ENCODE data around the gene SSC5D.

SSC5D gene

GRCh38 chr19:55455576-55456235 lies 32.5 kb upstream of the SSC5D start:
- DNase-seq: no peak

DNA sequence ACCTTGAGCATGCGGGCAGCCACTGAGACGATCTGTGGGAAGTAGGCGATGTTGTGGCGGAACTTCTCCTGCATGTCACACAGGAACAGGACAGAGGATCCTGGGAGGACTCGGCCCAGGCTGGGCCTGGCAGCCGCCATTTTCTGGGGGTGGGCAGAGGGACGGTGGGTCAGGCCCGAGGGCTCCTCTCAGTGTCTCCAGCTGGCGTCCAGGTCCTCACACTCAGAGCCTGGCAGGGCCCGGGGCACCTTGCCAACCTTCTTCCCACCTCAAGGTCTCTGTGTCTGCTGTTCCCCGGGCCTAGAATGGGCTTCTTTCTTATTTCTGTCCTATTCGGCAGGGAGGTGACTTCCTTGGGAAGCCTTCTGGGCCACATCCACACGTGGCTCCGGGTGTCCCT lies 31.9 kb upstream of the SSC5D start:
- DNase-seq: no peak

DNA sequence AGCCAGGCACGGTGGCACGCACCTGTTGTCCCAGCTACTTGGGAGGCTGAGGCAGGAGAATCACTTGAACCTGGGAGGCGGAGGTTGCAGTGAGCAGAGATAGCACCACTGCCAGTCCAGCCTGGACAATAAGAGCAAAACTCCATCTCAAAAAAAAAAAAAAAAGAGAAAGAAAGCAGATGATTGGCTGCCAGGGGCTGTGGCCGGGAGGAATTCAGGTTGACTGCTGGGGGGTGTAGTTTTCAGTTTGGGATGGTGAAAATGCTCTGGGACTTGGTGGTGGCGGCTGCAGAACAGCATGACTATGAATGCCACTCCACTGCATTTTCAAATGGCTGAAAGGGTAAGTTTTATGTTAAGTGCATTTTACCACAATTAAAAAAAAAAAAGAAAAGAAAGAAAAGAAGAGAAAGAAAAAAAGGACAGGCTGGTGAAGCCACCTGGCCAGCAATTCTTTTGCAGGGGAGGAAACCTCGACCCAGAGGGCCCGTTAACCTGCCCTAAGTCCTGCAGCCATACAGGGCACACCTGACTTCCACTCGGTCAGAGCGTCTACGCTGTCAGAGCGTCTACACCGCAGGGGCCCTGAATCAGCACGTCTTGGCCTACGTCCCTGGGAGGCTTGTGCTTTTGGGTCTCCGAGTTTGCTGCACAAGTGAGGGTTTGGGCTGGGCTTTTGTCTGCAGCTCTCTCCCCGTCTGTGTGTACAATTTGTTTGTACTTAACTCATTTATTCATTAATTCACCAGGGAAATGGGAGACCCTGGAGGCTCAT lies 30.4 kb upstream of the SSC5D start:
- no peak for DNase-seq

DNA sequence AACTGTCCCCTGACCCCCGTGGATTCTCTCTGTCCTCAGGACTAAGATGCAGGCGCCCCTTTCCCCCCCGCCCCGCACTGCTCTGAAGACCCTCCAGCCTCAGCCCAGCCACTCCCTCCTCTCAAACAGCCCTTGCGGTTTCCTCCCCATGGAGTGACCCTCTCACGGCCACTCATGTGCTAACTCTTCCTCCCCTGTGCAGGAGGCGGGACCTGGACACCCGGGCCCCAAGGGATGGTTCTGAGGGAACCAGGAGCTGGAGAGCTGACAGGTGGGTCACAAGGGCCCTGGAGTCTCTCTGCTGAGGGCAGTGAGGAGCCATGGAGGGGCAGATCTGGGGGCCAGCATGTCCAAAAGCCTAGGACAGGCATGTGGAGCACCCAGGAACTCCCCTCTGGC lies 28.7 kb upstream of the SSC5D start:
- no peak for DNase-seq

- no peak for DNase-seq
Measured at GRCh38 chr19:55459950-55460657, 28.1 kb upstream of the SSC5D start.

- peak; percentile 78 for DNase-seq
Measured at GRCh38 chr19:55460670-55461258, 27.5 kb upstream of the SSC5D start.

DNA sequence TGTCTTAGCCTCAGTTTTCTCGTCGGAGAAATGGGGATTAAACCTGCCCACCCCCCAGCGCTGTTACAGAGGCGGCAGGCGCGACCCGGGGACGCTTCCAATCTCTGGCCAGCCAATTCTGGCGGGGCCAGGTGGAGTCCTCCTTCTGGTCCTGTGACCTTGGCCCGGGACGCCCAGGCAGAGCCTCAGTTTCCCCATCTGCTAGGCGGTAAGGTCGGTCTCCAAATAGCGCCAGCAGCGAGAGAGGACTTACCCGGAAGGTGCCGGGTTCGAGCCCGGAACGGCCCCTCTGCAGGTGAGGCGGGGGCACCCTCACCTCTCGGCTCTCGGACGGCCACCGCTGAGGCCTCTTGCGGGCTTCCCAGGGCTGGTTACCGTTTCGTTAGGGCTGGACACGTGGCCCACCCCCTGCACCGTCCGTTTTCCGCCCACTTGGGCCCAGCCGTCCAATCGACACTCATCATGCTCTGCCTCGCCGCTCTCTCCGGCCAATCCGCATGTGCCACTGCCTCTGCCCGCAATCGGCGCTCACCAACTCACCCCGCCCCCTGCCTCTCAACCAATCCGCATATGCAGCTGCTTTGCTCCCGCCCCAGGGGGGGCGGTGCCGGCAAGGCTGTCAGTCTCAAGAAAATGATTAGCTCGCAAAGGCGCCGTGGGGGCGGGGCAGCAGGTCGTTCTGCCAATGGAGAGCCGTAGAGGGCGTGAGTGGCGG lies 26.8 kb upstream of the SSC5D start, which contains the start of gene ISOC2:
ISOC2 (minus strand) TSS at position 384 of the 715 bp plus-strand sequence. CDS start 5,156 bp downstream, outside the sequence.
- DNase-seq: peak; percentile 100

- peak; percentile 34 for DNase-seq
Measured at GRCh38 chr19:55461974-55462626, 26.1 kb upstream of the SSC5D start.

- DNase-seq: no peak
Measured at GRCh38 chr19:55462722-55463121, 25.5 kb upstream of the SSC5D start.

DNA sequence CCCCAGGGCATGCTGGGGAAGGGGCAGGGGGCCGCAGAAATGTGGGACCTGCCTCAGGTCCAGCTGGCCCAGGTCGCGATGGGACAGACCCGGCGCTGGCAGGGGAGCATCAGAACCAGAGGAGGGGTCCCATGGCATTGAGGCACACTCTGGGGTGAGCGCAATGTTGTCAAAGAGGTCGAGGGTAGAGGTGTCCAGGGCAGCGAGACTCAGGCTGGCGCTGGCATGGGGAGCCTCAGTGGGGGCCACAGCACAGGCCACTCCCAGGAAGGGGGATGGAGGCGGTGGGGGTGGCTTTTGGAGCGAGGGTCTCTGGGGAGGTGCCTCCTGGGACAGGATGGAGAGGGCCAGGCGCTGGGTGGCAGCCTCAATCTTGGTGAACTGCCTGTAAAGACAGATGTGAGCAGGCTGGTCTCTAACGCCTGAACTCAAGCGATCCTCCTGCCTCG lies 24.6 kb upstream of the SSC5D start:
- DNase-seq: no peak

GRCh38 chr19:55464039-55464661 lies 24.1 kb upstream of the SSC5D start:
- no peak for DNase-seq

DNA sequence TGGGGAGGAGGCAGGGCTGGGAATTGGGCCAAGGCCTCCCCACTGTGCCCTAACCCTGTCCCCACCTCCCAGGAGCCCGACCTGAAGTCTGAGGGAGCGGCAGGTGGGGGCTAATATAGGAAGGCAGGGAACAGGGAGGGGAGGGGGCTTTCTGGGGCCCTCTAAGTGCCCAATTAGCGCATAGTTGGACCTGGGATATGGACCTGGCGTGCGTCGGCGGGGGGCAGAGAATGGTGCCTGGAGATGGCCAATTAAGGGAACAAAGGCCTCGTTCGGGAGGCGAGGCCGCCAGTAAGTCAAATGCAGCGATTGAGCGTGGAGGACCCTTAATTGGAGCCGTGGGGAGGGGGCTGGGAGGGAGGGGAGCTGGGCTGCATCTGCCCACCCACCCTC lies 23.6 kb upstream of the SSC5D start, which contains the start of gene C19orf85:
C19orf85 (minus strand) TSS at position 90 of the 393 bp plus-strand sequence. CDS start 197 bp downstream, outside the sequence.
- no peak for DNase-seq

DNA sequence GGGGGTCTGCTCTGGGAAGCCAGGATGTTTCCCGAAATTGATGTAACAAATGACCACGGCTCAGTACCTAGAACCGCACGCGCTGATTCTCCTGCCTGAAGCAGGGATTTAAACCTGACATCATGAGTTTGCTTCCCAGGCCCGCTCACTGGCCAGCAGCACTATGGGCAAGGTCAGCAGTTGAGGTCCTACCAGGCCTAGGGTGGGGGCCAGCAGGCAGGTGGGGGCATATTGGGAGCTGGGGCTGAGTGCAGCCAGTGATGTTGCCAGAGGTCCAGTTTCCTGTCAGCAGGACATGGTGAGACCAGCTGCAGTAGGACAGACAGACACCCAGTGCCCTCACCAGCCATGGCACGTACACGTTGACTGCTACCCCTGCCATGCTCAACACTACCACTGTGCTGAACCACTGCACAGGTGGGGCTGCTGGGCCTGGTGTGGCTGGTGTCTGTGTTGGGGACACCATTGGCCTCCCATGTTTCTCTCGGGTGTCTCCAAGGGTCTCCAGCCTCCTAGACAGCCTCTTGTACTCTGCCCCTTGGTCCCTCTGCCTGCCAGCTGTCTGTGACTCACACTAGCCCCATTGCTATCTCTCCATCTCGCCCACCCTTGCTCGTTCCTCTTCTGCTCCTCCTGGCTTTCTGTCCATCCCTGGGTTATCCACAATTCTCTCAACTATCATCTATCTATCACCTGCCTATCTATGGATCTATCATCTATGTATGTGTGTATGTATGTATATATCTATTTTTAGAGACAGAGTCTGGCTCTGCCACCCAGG lies 22.6 kb upstream of the SSC5D start:
- no peak for DNase-seq

DNA sequence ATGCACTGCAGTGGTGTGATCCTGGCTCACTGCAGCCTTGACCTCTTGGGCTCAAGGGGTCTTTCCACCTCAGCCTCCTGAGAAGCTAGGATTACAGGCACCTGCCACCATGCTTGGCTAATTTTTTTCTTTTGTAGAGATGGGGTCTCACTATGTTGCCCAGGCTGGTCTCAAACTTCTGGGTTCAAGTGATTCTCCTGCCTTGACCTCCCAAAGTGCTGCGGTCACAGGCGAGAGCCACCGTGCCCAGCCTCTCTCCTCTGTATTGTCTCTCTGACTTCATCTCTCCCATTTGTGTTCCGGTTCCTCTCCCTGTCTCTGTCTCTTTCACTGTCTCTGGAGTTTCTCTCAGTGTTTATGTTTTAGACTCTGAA lies 22.0 kb upstream of the SSC5D start:
- DNase-seq: no peak

GRCh38 chr19:55467236-55468053 lies 20.8 kb upstream of the SSC5D start:
- DNase-seq: peak; percentile 37

GRCh38 chr19:55468054-55468393 lies 20.2 kb upstream of the SSC5D start:
- DNase-seq: no peak

GRCh38 chr19:55471266-55471665 lies 17.0 kb upstream of the SSC5D start:
- DNase-seq: no peak

- peak; percentile 69 for DNase-seq
Measured at GRCh38 chr19:55472463-55472862, 15.8 kb upstream of the SSC5D start.

- DNase-seq: no peak
Measured at GRCh38 chr19:55473225-55474012, 14.8 kb upstream of the SSC5D start.

All from fibroblast of skin of right quadriceps (primary cell).